ENCODE results near the gene ECE1. TPM values are rescaled to one million over a fixed set of nuclear protein-coding genes. Genes with fewer than 3 reads are reported as not detected.

The ECE1 gene
- total and polyA plus RNA-seq, 9 of the 15 experiments (the other 6 are each of a cell fraction or from before 2014, with no cell fraction given): 0.56 to 34.8 (median 11.0) TPM

GRCh38 chr1:21319447-21320407 is 29.5 kb upstream of the ECE1 start (continued):
- TF ChIP-seq YY1 (IDR thresholded peaks at IDR 0.05; ENCODE audit: borderline replicate concordance in 1 of 3, control insufficient read depth in 1 of 3, extremely low read depth in 1 of 3, insufficient read depth in 3 of 3, insufficient read length in 1 of 3, insufficient replicate concordance in 2 of 3, low read depth in 1 of 3, low read length in 2 of 3) (peak in 2 of 3 experiments; percentile 24 to 64), TCF3 (CRISPR knock-in tag; IDR thresholded peaks at IDR 0.05) (peak; percentile 98), KLF10 (CRISPR knock-in tag; IDR thresholded peaks at IDR 0.05) (no peak), HMBOX1 (IDR thresholded peaks at IDR 0.05) (peak; percentile 72; the same call in 1 of the 2 replicates), CC2D1A (IDR thresholded peaks at IDR 0.05) (peak; percentile 99), E2F8 (IDR thresholded peaks at IDR 0.05; ENCODE audit: low read depth, partially characterized antibody) (no peak), CBX3 (IDR thresholded peaks at IDR 0.05; ENCODE audit: borderline replicate concordance in 1 of 2, low read length in 2 of 2) (0 out of 3 replicates have a peak, but pooled peaks of 1 of the 2 experiments have one; percentile 11), ESRRA (IDR thresholded peaks at IDR 0.05; ENCODE audit: borderline replicate concordance, low read depth) (peak; percentile 42; the same call in 1 of the 2 replicates), RBM22 (IDR thresholded peaks at IDR 0.05; ENCODE audit: low read depth, low read length, poor library complexity, severe bottlenecking) (no peak), ZMIZ1 (IDR thresholded peaks at IDR 0.05; ENCODE audit: low read depth in 2 of 2, low read length in 2 of 2) (peak in 1 of 2 experiments; percentile 92; a peak in 2 of 4 replicates), ZNF444 (CRISPR knock-in tag; IDR thresholded peaks at IDR 0.05) (no peak), NONO (IDR thresholded peaks at IDR 0.05; ENCODE audit: low read depth in 2 of 2, low read length in 1 of 2) (peak in 1 of 2 experiments; percentile 45; a peak in 1 of 4 replicates), ELF4 (CRISPR knock-in tag; IDR thresholded peaks at IDR 0.05) (no peak), MAX (CRISPR knock-in tag; IDR thresholded peaks at IDR 0.05) (peak; percentile 60; the same call in 1 of the 2 replicates), BACH1 (tag; IDR thresholded peaks at IDR 0.05) (0 out of 2 replicates have a peak, but pooled peaks have one; percentile 38), EHMT2 (IDR thresholded peaks at IDR 0.05) (no peak)
